Activated naive CD8-positive, alpha-beta T cell treated with anti-CD3 and anti-CD28 coated beads, Interleukin-2, amount 10 ng/mL, durations not matched to agents 7 days and 5 days (primary cell): ENCODE measurements around the gene DPM2. TPM values are rescaled to one million over a fixed set of nuclear protein-coding genes. Genes with fewer than 3 reads are reported as not detected.

Source experiments
- ATAC-seq: fragments of 150-1000 bp; cut with Tn5 transposase; one replicate; pipeline ENCODE4 v1.10.0; 2021; ENCODE audit warnings: low read depth, moderate library complexity
- POLR2A ChIA-PET: fragments of 350-600 bp; sonication (Branson Sonifier 250); formaldehyde crosslinking; loops from one replicate; lab custom pipeline; 2021; ENCODE audit warnings: antibody characterized with exemption; lab: Charles Lee
- DNase-seq: peaks from one replicate; pipeline ENCODE4 v3.0.0; 2021
- H3K27ac Mint-ChIP-seq: one replicate; pipeline ENCODE4 v1.8.0; 2022; ENCODE audit warnings: mild to moderate bottlenecking, mixed read lengths
- H3K27me3 Mint-ChIP-seq: one replicate; pipeline ENCODE4 v1.8.0; 2022; ENCODE audit warnings: mild to moderate bottlenecking, moderate library complexity, mixed read lengths
- H3K36me3 Mint-ChIP-seq: one replicate; pipeline ENCODE4 v1.8.0; 2021; ENCODE audit warnings: mild to moderate bottlenecking, mixed read lengths
- H3K4me1 Mint-ChIP-seq: one replicate; pipeline ENCODE4 v1.8.0; 2021; ENCODE audit warnings: mixed read lengths
- H3K4me3 Mint-ChIP-seq: one replicate; pipeline ENCODE4 v1.8.0; 2022; ENCODE audit warnings: mild to moderate bottlenecking, moderate library complexity, mixed read lengths
- H3K9me3 Mint-ChIP-seq: one replicate; pipeline ENCODE4 v1.8.0; 2021; ENCODE audit warnings: mixed read lengths
- total RNA-seq, 2 experiments: library from RNA; stranded (reverse); gene quantifications; one replicate each; pipeline ENCODE4 v1.2.3, GENCODE V29; 2021

The DPM2 gene
- total RNA-seq, 2 experiments from 2014 or later, result 49.2 to 54.2 TPM

- DNase-seq (peak; percentile 70), ATAC-seq (peak; percentile 15)
- Mint-ChIP-seq H3K9me3 (no peaks in the 10 kb centered on the region), H3K27me3 (peaks cover 15% of the 10 kb centered on the region), H3K27ac (no peak overlapping the region), H3K4me1 (peaks cover 14% of the 10 kb centered on the region), H3K36me3 (peaks cover 1% of the 10 kb centered on the region), H3K4me3 (peak overlapping the region; percentile 79)
- POLR2A ChIA-PET, result no interaction called here
Measured at GRCh38 chr9:127927201-127927987, 10.3 kb downstream of the DPM2 start.

- no peak for ATAC-seq
- POLR2A ChIA-PET, result interaction anchor here (0.6 kb wide), 1 partner anchor 20 kb away, joined by 3 read pairs; no protein-coding TSS in a partner anchor
- Mint-ChIP-seq H3K36me3 (peaks cover 1% of the 10 kb centered on the region), H3K4me3 (peak overlapping the region; percentile 79), H3K27me3 (peaks cover 15% of the 10 kb centered on the region), H3K9me3 (no peaks in the 10 kb centered on the region), H3K27ac (no peak overlapping the region), H3K4me1 (peaks cover 17% of the 10 kb centered on the region)
- DNase-seq, result no peak
Measured at GRCh38 chr9:127926906-127927200, 10.8 kb downstream of the DPM2 start.

DNA sequence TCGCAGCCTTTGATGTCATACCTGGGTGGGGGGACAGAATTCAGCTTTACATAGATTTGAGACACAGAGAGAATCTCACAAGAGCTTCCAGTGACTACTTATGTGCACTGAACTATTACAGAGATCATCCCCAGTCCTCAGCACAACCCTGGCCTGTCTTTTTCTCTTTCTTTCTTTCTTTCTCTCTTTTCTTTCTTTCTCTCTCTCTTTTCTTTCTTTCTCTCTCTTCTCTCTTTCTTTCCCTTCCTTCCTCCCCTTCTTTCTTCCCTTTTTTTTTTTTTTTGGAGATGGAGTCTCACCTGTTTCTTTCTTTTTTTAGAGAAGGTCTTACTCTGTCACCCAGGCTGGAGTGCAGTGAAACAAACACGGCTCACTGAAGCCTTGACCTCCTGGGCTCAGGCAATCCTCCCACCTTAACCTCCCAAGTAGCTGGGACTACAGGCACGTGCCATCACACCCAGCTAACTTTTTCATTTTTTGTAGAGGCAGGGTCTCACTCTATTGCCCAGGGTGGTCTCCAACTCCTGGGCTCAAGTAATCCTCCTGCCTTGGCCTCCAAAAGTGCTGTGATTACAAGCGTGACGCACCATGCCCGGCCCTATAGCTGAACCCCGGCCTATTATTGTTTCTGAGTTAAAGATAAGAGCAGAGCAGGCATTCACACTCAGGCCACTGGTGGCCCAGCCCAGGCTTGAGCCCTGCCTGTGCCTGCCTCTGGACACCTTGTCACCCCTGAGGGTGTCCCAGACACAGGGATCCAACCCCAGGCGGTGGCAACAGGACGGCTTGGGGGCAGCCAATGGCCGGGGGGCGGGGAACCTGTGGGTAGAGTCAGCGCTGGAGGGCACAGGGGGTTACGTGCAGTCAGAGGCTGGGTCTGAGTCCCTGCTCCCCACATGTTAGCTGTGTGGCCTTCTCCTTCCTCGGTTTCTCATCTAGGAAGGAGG, 11.4 kb downstream of the DPM2 start:
- Mint-ChIP-seq H3K4me1 (peaks cover 13% of the 10 kb centered on the region), H3K27me3 (peaks cover 15% of the 10 kb centered on the region), H3K9me3 (no peaks in the 10 kb centered on the region), H3K27ac (no peak overlapping the region), H3K36me3 (peaks cover 1% of the 10 kb centered on the region), H3K4me3 (peak overlapping the region; percentile 79)
- DNase-seq, result no peak
- POLR2A ChIA-PET, result interaction anchor here (0.6 kb wide), 1 partner anchor 19 kb away, joined by 3 read pairs; no protein-coding TSS in a partner anchor
- ATAC-seq, result no peak

- POLR2A ChIA-PET, result interaction anchor here (0.6 kb wide), 2 partner anchors 24 to 409 kb away, joined by 3 to 4 read pairs; no protein-coding TSS in a partner anchor
- peaks cover 9% of the 10 kb centered on the region for H3K4me1 Mint-ChIP-seq
- H3K27ac Mint-ChIP-seq, result no peak overlapping the region
- H3K36me3 Mint-ChIP-seq, result peaks cover 1% of the 10 kb centered on the region
- no peak for ATAC-seq
- H3K27me3 Mint-ChIP-seq, result peaks cover 15% of the 10 kb centered on the region
- H3K9me3 Mint-ChIP-seq, result no peaks in the 10 kb centered on the region
- no peak for DNase-seq
- no peak overlapping the region for H3K4me3 Mint-ChIP-seq
Measured at GRCh38 chr9:127924736-127925444, 12.8 kb downstream of the DPM2 start.

DNA sequence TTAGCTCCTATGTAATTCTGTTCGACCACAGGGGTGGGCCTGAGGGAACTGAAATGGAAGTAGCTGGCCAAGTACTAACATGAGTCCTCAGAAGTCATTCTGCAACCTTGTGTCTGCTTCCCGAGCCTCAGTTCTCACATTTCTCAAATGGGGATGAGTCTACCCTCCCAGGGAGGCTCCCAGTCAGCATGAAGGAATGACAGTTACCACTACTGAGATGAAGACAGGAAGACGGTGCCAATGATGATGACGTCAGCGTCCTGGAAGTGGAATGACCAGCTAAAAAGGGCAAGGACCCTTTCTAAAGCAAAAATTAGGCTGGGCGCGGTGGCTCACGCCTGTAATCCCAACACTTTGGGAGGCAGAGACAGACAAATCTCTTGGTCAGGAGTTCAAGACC, 13.9 kb downstream of the DPM2 start:
- no peak overlapping the region for H3K27ac Mint-ChIP-seq
- H3K27me3 Mint-ChIP-seq, result peaks cover 14% of the 10 kb centered on the region
- peaks cover 16% of the 10 kb centered on the region for H3K4me1 Mint-ChIP-seq
- H3K4me3 Mint-ChIP-seq, result no peak overlapping the region
- ATAC-seq, result no peak
- no peaks in the 10 kb centered on the region for H3K9me3 Mint-ChIP-seq
- POLR2A ChIA-PET, result no interaction called here
- H3K36me3 Mint-ChIP-seq, result peaks cover 1% of the 10 kb centered on the region
- DNase-seq, result no peak

- Mint-ChIP-seq H3K27ac (no peak overlapping the region), H3K4me3 (no peak overlapping the region), H3K36me3 (peaks cover 1% of the 10 kb centered on the region), H3K4me1 (peaks cover 21% of the 10 kb centered on the region), H3K9me3 (no peaks in the 10 kb centered on the region), H3K27me3 (peaks cover 13% of the 10 kb centered on the region)
- ATAC-seq, result no peak
- POLR2A ChIA-PET, result interaction anchor here (0.5 to 2.6 kb wide), 3 partner anchors 115 to 217 kb away, joined by 3 to 12 read pairs (median 3); partner anchors contain the start of gene TOR2A
- DNase-seq, result no peak
Measured at GRCh38 chr9:127923046-127923445, 14.6 kb downstream of the DPM2 start.

GRCh38 chr9:127921557-127922120, 16.0 kb downstream of the DPM2 start:
- ATAC-seq (peak; percentile 34), DNase-seq (peak; percentile 84)
- H3K36me3 Mint-ChIP-seq, result peaks cover 1% of the 10 kb centered on the region
- POLR2A ChIA-PET, result interaction anchor here (0.5 to 2.6 kb wide), 10 partner anchors 8 to 331 kb away, joined by 3 to 12 read pairs (median 3); partner anchors contain the start of genes CDK9 and TOR2A
- H3K27me3 Mint-ChIP-seq, result peaks cover 13% of the 10 kb centered on the region
- H3K27ac Mint-ChIP-seq, result no peak overlapping the region
- H3K4me1 Mint-ChIP-seq, result peaks cover 30% of the 10 kb centered on the region
- H3K9me3 Mint-ChIP-seq, result no peaks in the 10 kb centered on the region
- H3K4me3 Mint-ChIP-seq, result peak overlapping the region; percentile 66

DNA sequence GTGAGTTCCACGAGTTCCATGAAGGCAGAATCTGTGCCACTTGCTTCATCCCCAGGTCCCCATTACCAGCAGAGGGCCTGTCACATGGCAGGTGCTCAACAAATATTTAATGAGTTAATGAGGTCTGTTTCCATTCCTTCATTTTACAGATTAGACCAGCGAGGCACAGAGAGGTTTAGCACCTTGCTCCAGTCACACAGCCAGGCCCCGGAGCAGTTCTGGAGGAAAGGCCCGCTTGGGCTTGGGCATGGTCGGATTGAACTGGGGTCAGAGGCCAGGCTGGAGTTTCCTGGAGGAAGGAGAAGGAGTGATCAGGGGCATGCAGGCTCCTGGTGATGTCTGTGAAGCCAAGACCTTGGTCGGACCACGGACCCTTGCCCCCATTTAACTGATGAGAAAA, 16.9 kb downstream of the DPM2 start:
- Mint-ChIP-seq H3K4me1 (peaks cover 32% of the 10 kb centered on the region), H3K27ac (no peak overlapping the region), H3K27me3 (peaks cover 9% of the 10 kb centered on the region), H3K4me3 (no peak overlapping the region), H3K9me3 (no peaks in the 10 kb centered on the region), H3K36me3 (peaks cover 1% of the 10 kb centered on the region)
- no peak for ATAC-seq
- POLR2A ChIA-PET, result interaction anchor here (0.5 to 2.6 kb wide), 7 partner anchors 11 to 330 kb away, joined by 3 to 12 read pairs (median 4); partner anchors contain the start of genes CDK9 and TOR2A
- DNase-seq, result no peak

- no peak for DNase-seq
- Mint-ChIP-seq H3K27ac (peak overlapping the region; percentile 40), H3K4me1 (peaks cover 36% of the 10 kb centered on the region), H3K9me3 (no peaks in the 10 kb centered on the region), H3K4me3 (no peak overlapping the region), H3K36me3 (peaks cover 2% of the 10 kb centered on the region), H3K27me3 (no peaks in the 10 kb centered on the region)
- POLR2A ChIA-PET, result interaction anchor here (0.6 to 7.5 kb wide), 6 partner anchors 11 to 184 kb away, joined by 3 to 187 read pairs (median 3); partner anchors contain the start of genes CDK9 and TOR2A
- no peak for ATAC-seq
Measured at GRCh38 chr9:127919253-127919815, 18.3 kb downstream of the DPM2 start.

DNA sequence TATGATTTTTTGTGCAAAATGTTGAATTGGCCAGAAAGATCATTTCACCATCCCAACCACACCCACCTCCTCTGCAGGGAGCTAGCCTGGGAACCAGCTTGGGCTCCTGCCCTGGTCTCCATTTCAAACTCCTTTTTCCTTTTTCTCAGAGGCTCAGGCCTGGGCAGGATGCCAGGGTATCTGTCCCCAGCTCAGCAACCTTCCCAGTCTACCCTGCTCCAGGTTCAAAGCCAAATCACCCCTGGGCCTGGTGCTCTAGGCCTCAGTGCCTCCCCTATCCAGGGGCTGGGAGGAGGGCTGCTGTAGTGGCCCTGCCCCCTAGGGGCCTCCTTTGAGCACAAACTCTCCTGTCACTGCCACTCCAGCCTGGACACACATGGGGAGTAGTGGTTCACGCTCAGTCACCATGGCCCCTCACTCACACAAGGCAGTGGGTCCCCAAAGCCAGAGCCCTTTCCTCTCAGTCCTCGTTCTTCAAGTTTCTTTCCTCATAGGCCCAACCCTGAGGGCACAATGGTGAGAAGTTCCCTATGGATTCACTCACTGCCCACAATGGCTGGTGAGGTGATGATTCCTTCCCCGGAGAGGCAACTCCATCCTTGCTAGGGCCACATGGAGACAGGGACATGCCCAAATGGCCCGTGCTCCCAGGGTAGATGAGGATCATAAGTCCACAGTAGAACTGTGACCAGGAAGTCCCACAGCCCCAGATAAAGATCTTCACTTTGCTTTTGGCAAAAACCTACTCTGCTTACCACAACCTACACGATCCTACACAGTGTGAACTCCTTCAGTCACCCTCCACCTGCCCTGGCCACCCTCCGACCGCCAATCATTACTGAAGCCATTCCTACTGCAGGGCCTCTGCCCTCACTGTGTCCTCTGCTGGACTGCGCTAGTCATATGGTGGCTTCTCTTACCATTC, 19.2 kb downstream of the DPM2 start:
- Mint-ChIP-seq H3K27me3 (no peaks in the 10 kb centered on the region), H3K27ac (peak overlapping the region; percentile 54), H3K9me3 (no peaks in the 10 kb centered on the region), H3K4me3 (peak overlapping the region; percentile 35), H3K36me3 (peaks cover 7% of the 10 kb centered on the region), H3K4me1 (peaks cover 36% of the 10 kb centered on the region)
- ATAC-seq (no peak), DNase-seq (peak; percentile 40)
- POLR2A ChIA-PET, result interaction anchor here (0.7 to 7.5 kb wide), 3 partner anchors 13 to 360 kb away, joined by 3 to 187 read pairs (median 3); no protein-coding TSS in a partner anchor

GRCh38 chr9:127917603-127918002, 20.1 kb downstream of the DPM2 start:
- POLR2A ChIA-PET, result interaction anchor here (0.5 to 7.5 kb wide), 9 partner anchors 12 to 359 kb away, joined by 3 to 187 read pairs (median 7); partner anchors contain the start of genes PIP5KL1, ST6GALNAC6 and TOR2A
- DNase-seq (peak; percentile 40), ATAC-seq (no peak)
- Mint-ChIP-seq H3K9me3 (no peaks in the 10 kb centered on the region), H3K27me3 (no peaks in the 10 kb centered on the region), H3K36me3 (peaks cover 12% of the 10 kb centered on the region), H3K27ac (peak overlapping the region; percentile 54), H3K4me3 (peak overlapping the region; percentile 84), H3K4me1 (peaks cover 41% of the 10 kb centered on the region)
